ENCODE data around the gene DHX38. TPM values are rescaled to one million over a fixed set of nuclear protein-coding genes. Genes with fewer than 3 reads are reported as not detected.

DHX38 gene
- total and polyA plus RNA-seq, 4 donors, result 13.9 to 40.9 (median 22.7) TPM

DNA sequence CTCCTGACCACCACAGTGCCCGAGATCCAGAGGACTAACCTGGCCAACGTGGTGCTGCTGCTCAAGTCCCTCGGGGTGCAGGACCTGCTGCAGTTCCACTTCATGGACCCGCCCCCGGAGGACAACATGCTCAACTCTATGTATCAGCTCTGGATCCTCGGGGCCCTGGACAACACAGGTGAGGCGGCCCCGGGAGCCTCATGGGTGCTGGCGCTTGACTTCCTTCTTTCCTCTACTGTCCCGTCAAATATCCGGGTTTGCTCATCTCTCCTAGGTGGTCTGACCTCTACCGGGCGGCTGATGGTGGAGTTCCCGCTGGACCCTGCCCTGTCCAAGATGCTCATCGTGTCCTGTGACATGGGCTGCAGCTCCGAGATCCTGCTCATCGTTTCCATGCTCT is 13.7 kb downstream of the DHX38 start:
- Histone ChIP-seq H3K9ac (ENCODE audit: low read depth in 1 of 2, low read length in 2 of 2) (no peak overlapping the region), H3K36me3 (ENCODE audit: control insufficient read depth in 4 of 4, insufficient read depth in 3 of 4, low read depth in 1 of 4, low read length in 3 of 4) (peaks cover 40 to 100% (median 88%) of the 10 kb centered on the region in 4 donors), H3K9me3 (ENCODE audit: control insufficient read depth in 4 of 4, low read length in 3 of 4) (no peaks in the 10 kb centered on the region), H3K4me3 (ENCODE audit: low read depth in 1 of 3, low read length in 3 of 3) (no peak overlapping the region), H3K27me3 (ENCODE audit: control insufficient read depth in 4 of 4, insufficient read depth in 4 of 4, low read length in 3 of 4) (no peaks in the 10 kb centered on the region), H3K4me1 (ENCODE audit: control insufficient read depth in 4 of 4, insufficient read depth in 4 of 4, low read length in 3 of 4) (no peaks in the 10 kb centered on the region), H3K27ac (ENCODE audit: low read depth in 1 of 2, low read length in 2 of 2) (no peak overlapping the region)
- DNase-seq (ENCODE audit: low spot score), result no peak
- TF ChIP-seq HNF4A (conservative IDR thresholded peaks at IDR 0.05), result no peak
- TF ChIP-seq FOXA2 (IDR thresholded peaks at IDR 0.05), result no peak
- no peak for TF ChIP-seq RXRA (IDR thresholded peaks at IDR 0.05)
- TF ChIP-seq, protein P1, sequence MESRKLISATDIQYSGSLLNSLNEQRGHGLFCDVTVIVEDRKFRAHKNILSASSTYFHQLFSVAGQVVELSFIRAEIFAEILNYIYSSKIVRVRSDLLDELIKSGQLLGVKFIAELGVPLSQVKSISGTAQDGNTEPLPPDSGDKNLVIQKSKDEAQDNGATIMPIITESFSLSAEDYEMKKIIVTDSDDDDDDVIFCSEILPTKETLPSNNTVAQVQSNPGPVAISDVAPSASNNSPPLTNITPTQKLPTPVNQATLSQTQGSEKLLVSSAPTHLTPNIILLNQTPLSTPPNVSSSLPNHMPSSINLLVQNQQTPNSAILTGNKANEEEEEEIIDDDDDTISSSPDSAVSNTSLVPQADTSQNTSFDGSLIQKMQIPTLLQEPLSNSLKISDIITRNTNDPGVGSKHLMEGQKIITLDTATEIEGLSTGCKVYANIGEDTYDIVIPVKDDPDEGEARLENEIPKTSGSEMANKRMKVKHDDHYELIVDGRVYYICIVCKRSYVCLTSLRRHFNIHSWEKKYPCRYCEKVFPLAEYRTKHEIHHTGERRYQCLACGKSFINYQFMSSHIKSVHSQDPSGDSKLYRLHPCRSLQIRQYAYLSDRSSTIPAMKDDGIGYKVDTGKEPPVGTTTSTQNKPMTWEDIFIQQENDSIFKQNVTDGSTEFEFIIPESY (IDR thresholded peaks at IDR 0.05), result no peak
- TF ChIP-seq, protein P2, sequence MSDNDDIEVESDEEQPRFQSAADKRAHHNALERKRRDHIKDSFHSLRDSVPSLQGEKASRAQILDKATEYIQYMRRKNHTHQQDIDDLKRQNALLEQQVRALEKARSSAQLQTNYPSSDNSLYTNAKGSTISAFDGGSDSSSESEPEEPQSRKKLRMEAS (IDR thresholded peaks at IDR 0.05), result no peak
- no peak for TF ChIP-seq TAF1 (conservative IDR thresholded peaks at IDR 0.05)
- TF ChIP-seq GABPA (IDR thresholded peaks at IDR 0.05 in 1 of 2, conservative IDR thresholded peaks at IDR 0.05 in 1 of 2), result no peak
- TF ChIP-seq, protein P3, sequence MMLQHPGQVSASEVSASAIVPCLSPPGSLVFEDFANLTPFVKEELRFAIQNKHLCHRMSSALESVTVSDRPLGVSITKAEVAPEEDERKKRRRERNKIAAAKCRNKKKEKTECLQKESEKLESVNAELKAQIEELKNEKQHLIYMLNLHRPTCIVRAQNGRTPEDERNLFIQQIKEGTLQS (IDR thresholded peaks at IDR 0.05), result no peak
- TF ChIP-seq, protein P4, sequence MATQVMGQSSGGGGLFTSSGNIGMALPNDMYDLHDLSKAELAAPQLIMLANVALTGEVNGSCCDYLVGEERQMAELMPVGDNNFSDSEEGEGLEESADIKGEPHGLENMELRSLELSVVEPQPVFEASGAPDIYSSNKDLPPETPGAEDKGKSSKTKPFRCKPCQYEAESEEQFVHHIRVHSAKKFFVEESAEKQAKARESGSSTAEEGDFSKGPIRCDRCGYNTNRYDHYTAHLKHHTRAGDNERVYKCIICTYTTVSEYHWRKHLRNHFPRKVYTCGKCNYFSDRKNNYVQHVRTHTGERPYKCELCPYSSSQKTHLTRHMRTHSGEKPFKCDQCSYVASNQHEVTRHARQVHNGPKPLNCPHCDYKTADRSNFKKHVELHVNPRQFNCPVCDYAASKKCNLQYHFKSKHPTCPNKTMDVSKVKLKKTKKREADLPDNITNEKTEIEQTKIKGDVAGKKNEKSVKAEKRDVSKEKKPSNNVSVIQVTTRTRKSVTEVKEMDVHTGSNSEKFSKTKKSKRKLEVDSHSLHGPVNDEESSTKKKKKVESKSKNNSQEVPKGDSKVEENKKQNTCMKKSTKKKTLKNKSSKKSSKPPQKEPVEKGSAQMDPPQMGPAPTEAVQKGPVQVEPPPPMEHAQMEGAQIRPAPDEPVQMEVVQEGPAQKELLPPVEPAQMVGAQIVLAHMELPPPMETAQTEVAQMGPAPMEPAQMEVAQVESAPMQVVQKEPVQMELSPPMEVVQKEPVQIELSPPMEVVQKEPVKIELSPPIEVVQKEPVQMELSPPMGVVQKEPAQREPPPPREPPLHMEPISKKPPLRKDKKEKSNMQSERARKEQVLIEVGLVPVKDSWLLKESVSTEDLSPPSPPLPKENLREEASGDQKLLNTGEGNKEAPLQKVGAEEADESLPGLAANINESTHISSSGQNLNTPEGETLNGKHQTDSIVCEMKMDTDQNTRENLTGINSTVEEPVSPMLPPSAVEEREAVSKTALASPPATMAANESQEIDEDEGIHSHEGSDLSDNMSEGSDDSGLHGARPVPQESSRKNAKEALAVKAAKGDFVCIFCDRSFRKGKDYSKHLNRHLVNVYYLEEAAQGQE (IDR thresholded peaks at IDR 0.05), result no peak
- no peak for TF ChIP-seq RAD21 (IDR thresholded peaks at IDR 0.05)
- no peak for TF ChIP-seq NR2F2 (IDR thresholded peaks at IDR 0.05)
- TF ChIP-seq JUND (IDR thresholded peaks at IDR 0.05), result no peak
- no peak for TF ChIP-seq EGR1 (IDR thresholded peaks at IDR 0.05; ENCODE audit: low read depth in 2 of 2)
- no peak for TF ChIP-seq HNF4G (IDR thresholded peaks at IDR 0.05)
- TF ChIP-seq, protein P5, sequence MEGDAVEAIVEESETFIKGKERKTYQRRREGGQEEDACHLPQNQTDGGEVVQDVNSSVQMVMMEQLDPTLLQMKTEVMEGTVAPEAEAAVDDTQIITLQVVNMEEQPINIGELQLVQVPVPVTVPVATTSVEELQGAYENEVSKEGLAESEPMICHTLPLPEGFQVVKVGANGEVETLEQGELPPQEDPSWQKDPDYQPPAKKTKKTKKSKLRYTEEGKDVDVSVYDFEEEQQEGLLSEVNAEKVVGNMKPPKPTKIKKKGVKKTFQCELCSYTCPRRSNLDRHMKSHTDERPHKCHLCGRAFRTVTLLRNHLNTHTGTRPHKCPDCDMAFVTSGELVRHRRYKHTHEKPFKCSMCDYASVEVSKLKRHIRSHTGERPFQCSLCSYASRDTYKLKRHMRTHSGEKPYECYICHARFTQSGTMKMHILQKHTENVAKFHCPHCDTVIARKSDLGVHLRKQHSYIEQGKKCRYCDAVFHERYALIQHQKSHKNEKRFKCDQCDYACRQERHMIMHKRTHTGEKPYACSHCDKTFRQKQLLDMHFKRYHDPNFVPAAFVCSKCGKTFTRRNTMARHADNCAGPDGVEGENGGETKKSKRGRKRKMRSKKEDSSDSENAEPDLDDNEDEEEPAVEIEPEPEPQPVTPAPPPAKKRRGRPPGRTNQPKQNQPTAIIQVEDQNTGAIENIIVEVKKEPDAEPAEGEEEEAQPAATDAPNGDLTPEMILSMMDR (IDR thresholded peaks at IDR 0.05; ENCODE audit: low read depth, low read length, missing input control), result no peak
- no peak for TF ChIP-seq FOXA1 (IDR thresholded peaks at IDR 0.05)
- no peak for TF ChIP-seq YY1 (IDR thresholded peaks at IDR 0.05)
- WGBS, result 95% methylated on average over 17 of the region's 17 CpGs
